ENCODE data around the gene LRRC10.

Gene LRRC10

DNA sequence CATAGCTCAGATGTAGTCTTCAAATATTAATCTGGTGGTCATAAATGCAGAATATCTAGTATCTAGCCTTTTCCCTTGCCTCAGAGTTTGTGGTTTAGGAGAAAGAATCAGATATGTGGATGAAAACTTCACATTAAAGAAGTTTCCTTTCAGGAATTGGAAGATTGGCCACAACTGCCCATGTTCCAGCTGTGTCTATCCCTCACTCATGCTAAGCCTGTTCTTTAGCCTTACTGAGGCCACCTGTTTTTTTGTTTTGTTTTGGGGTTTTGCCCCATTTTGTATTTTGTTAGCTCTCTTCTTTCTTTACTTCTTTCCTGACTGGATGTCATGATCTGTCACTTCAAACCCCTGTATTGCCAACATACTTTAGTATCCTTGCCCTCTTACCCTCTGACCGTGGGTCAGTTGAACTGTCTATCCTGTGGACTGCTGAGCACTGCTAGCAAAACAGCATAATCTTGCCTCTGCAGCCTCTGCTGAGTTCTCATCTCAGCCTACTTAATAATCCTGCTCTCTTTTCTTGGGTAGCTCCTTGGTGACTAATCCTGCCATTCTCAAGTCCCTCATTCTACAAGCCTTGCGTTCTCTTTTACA lies 47.4 kb downstream of the LRRC10 start:
- DNase-seq = no peak

Measured in stimulated activated CD4-positive, alpha-beta T cell treated with anti-CD3 and anti-CD28 coated beads, Interleukin-4, amount 100 ng/mL, for 1 hour (primary cell).